Hepatocyte (in vitro differentiated cells): ENCODE data around the gene PHACTR3. TPM values are rescaled to one million over a fixed set of nuclear protein-coding genes. Genes with fewer than 3 reads are reported as not detected.

Experiments
- DNase-seq: peaks from one replicate; pipeline ENCODE4 v3.0.0-alpha.2; 2016; ENCODE audit warnings: low spot score
- H2AFZ ChIP-seq: fragments of 200-600 bp; sonication (generic); 2 replicates; pipeline ENCODE4 v1.6.0; 2016; ENCODE audit warnings: antibody characterized with exemption, mild to moderate bottlenecking
- H3K27ac ChIP-seq: fragments of 200-600 bp; sonication (generic); 2 replicates; pipeline ENCODE4 v1.5.1; 2016; ENCODE audit warnings: mild to moderate bottlenecking
- H3K27me3 ChIP-seq: fragments of 200-600 bp; sonication (generic); 2 replicates; pipeline ENCODE4 v1.6.1; 2016
- H3K36me3 ChIP-seq: fragments of 200-600 bp; sonication (generic); replicated peaks from 2 replicates; pipeline ENCODE4 v1.5.1; 2016; ENCODE audit warnings: low read depth; ENCODE audit not compliant: insufficient read depth
- H3K4me1 ChIP-seq: fragments of 200-600 bp; sonication (generic); 2 replicates; pipeline ENCODE4 v1.5.1; 2016; ENCODE audit warnings: mild to moderate bottlenecking, moderate library complexity; ENCODE audit not compliant: insufficient read depth
- H3K4me2 ChIP-seq: fragments of 200-600 bp; sonication (generic); 2 replicates; pipeline ENCODE4 v1.6.0; 2016
- H3K4me3 ChIP-seq: fragments of 200-600 bp; sonication (generic); 2 replicates; pipeline ENCODE4 v1.5.1; 2016; ENCODE audit warnings: mild to moderate bottlenecking
- H3K79me2 ChIP-seq: fragments of 200-600 bp; sonication (generic); 2 replicates; pipeline ENCODE4 v1.6.0; 2017; ENCODE audit warnings: mild to moderate bottlenecking
- H3K9me2 ChIP-seq: fragments of 200-600 bp; sonication (generic); replicated peaks from 2 replicates; pipeline ENCODE4 v1.6.0; 2017; ENCODE audit warnings: mild to moderate bottlenecking; ENCODE audit not compliant: insufficient read depth
- H3K9me3 ChIP-seq: fragments of 200-600 bp; sonication (generic); 2 replicates; pipeline ENCODE4 v1.5.1; 2016; ENCODE audit warnings: low read depth, mild to moderate bottlenecking
- H4K20me1 ChIP-seq: fragments of 200-600 bp; sonication (generic); 2 replicates; pipeline ENCODE4 v1.6.0; 2016; ENCODE audit warnings: mild to moderate bottlenecking; ENCODE audit not compliant: insufficient read depth, poor library complexity, severe bottlenecking
- CTCF ChIP-seq: fragments of 200-600 bp; sonication (generic); IDR thresholded peaks from 2 replicates; pipeline ENCODE4 v1.5.1; 2016; ENCODE audit warnings: antibody characterized with exemption, mild to moderate bottlenecking; ENCODE audit not compliant: poor library complexity
- EZH2 ChIP-seq: fragments of 200-600 bp; sonication (generic); IDR thresholded peaks from 2 replicates; pipeline ENCODE4 v1.6.1; 2016; ENCODE audit warnings: antibody characterized with exemption, mild to moderate bottlenecking, borderline replicate concordance
- EZH2phosphoT487 ChIP-seq: fragments of 200-600 bp; sonication (generic); IDR thresholded peaks from one replicate; pipeline ENCODE4 v1.6.1; 2018; ENCODE audit warnings: antibody characterized with exemption, mild to moderate bottlenecking, low read depth, moderate library complexity; ENCODE audit not compliant: unreplicated experiment, severe bottlenecking
- whole genome bisulfite sequencing: methylation state at CpG from one replicate; pipeline ENCODE4 v1.1.6; 2016; ENCODE audit warnings: low lambda C conversion rate; ENCODE audit errors: missing lambda C conversion rate; 5-methylcytosine and 5-hydroxymethylcytosine counted together
- polyA plus RNA-seq: library from polyadenylated mRNA; unstranded; fragments of >200 nt; fragmentation: Nextera tagmentation; extraction: Ambion mirVana; gene quantifications from 2 replicates; pipeline ENCODE4 v1.2.1, GENCODE V29; 2016
- total RNA-seq: library from RNA; depleted of rRNA; stranded (reverse); fragments of >200 nt; gene quantifications from 2 replicates; pipeline ENCODE4 v1.2.3, GENCODE V29; 2014

Gene PHACTR3
- total and polyA plus RNA-seq, 2 experiments from 2014 or later: 5.2 to 7.5 TPM

DNA sequence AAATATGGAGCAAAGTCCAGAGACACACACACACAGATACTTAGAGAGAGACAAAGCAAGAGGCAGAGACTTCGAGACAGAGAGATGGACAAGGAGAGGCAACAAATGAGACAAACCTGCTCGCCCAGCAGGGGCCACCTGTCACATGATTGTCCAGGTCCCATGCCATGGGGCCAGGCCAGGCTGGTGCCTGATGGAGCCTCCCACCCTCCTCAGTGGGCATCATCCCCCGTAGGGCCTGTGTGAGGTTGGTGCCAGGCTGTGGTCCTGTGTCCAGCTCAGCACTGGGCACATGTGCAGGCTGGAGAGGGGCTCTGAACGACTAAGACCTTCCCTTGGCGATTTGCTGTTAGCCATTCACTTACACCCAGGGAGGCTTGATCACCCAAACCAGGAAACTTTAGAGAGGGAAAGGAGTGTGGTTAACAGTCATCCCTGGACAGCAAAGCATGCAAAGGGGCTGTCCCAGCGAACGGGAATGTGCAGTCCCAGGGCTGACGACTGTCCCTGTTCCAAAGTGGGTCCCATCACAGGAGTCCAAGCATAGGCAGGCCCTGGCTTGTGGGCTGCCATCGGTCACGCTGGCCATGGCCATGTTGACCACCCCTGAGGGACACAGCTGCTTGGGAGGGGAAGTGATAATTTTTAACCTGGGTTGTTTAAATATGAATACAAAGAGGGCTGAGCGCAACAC lies 38.4 kb upstream of the PHACTR3 start:
- H3K79me2 ChIP-seq: no peaks in the 10 kb centered on the region
- DNase-seq: no peak
- H3K4me2 ChIP-seq: no peak overlapping the region
- TF ChIP-seq EZH2 (no peak), EZH2phosphoT487 (no peak), CTCF (no peak)
- peaks cover 26% of the 10 kb centered on the region for H3K27me3 ChIP-seq
- no peaks in the 10 kb centered on the region for H3K4me1 ChIP-seq
- no peak overlapping the region for H3K4me3 ChIP-seq
- H3K36me3 ChIP-seq: no peaks in the 10 kb centered on the region
- 84% methylated on average over 11 of the region's 11 CpGs for WGBS
- no peaks in the 10 kb centered on the region for H4K20me1 ChIP-seq
- no peak overlapping the region for H2AFZ ChIP-seq
- H3K27ac ChIP-seq: no peak overlapping the region
- no peaks in the 10 kb centered on the region for H3K9me2 ChIP-seq
- H3K9me3 ChIP-seq: no peaks in the 10 kb centered on the region

GRCh38 chr20:59566631-59567524 lies 37.5 kb upstream of the PHACTR3 start:
- no peak for TF ChIP-seq EZH2phosphoT487
- no peak for TF ChIP-seq EZH2
- TF ChIP-seq CTCF: no peak
- H2AFZ ChIP-seq: no peak overlapping the region
- H3K9me2 ChIP-seq: no peaks in the 10 kb centered on the region
- no peaks in the 10 kb centered on the region for H3K79me2 ChIP-seq
- H4K20me1 ChIP-seq: no peaks in the 10 kb centered on the region
- peaks cover 26% of the 10 kb centered on the region for H3K27me3 ChIP-seq
- H3K4me3 ChIP-seq: no peak overlapping the region
- no peak overlapping the region for H3K4me2 ChIP-seq
- H3K27ac ChIP-seq: no peak overlapping the region
- 84% methylated on average over 23 of the region's 23 CpGs for WGBS
- H3K9me3 ChIP-seq: no peaks in the 10 kb centered on the region
- H3K4me1 ChIP-seq: no peaks in the 10 kb centered on the region
- no peak for DNase-seq
- no peaks in the 10 kb centered on the region for H3K36me3 ChIP-seq

DNA sequence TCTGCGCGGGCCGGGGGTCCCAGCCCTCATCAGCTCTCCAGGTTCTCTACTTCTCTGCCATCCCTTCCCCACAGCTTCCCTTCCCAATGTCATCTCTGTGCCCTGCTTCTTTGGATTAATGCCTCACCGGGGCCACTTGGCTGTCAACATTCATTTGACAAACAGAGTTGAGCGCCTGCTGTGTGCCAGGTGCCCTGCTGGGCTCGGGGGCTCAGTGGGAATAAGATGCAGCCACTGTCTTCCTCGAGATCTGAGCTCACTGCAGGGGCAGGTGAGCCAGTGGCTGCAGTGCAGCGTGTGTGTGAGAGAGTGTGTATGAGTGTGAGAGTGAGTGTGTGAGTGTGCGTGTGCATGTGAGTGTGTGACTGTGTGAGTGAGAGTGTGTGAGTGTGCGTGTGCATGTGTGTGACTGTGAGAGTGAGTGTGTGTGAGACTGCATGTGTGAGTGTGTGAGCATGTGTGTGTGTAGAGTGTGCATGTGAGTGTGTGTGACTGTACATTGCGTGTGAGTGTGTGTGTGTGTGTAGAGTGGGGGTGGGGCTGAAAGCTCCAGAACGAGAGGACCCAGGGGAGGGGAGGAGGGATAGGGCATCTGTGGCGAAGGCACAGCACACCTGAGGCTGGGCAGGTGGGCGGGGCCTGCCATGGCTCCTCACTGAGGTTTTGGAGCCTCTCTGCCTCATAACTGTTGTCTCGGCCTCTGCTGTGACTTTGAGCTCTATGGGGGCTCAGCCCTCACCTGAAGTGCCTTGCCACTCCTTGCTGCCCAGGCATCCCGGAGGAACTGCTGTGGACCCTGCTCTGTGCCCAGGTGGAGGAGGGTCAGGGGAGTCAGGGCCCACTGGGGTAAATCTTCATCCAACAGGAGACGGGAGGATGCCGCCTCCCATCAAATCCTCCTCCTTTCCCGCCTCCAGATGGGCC lies 36.5 kb upstream of the PHACTR3 start:
- H3K27me3 ChIP-seq: peaks cover 24% of the 10 kb centered on the region
- H3K79me2 ChIP-seq: no peaks in the 10 kb centered on the region
- DNase-seq: no peak
- H2AFZ ChIP-seq: no peak overlapping the region
- TF ChIP-seq CTCF (no peak), EZH2 (no peak), EZH2phosphoT487 (no peak)
- 76% methylated on average over 19 of the region's 19 CpGs for WGBS
- H3K4me1 ChIP-seq: no peaks in the 10 kb centered on the region
- no peak overlapping the region for H3K4me3 ChIP-seq
- no peaks in the 10 kb centered on the region for H3K9me2 ChIP-seq
- H3K4me2 ChIP-seq: no peak overlapping the region
- H3K27ac ChIP-seq: no peak overlapping the region
- no peaks in the 10 kb centered on the region for H3K9me3 ChIP-seq
- H4K20me1 ChIP-seq: no peaks in the 10 kb centered on the region
- H3K36me3 ChIP-seq: no peaks in the 10 kb centered on the region
